Measurements from ENCODE around the gene C5AR1.
"Not testable (repeated sequence)": the region's sequence is repeated elsewhere in the genome, so short reads cannot be mapped to it uniquely, and the experiment has no call there.

C5AR1 gene

GRCh38 chr19:47309608-47310007 is at the start of gene C5AR1:
C5AR1 (plus strand) TSS chr19:47309861; CDS start chr19:47309896, 35 bp downstream.
- Mint-ChIP-seq H3K36me3 (ENCODE audit: low read depth) (no peaks in the 10 kb centered on the region), H3K27ac (no peak within 1 kb of the TSS), H3K4me3 (no peak within 1 kb of the TSS), H3K9me3 (no peaks in the 10 kb centered on the region), H3K27me3 (peaks cover 26% of the 10 kb centered on the region), H3K4me1 (ENCODE audit: low read depth) (peaks cover 5% of the 10 kb centered on the region)

- Mint-ChIP-seq H3K36me3 (ENCODE audit: low read depth) (peaks cover 34% of the 10 kb centered on the region), H3K4me1 (ENCODE audit: low read depth) (peaks cover 24% of the 10 kb centered on the region), H3K27me3 (no peaks in the 10 kb centered on the region), H3K27ac (peak overlapping the region; percentile 9), H3K4me3 (no peak overlapping the region), H3K9me3 (no peaks in the 10 kb centered on the region)
These were observed 49.2 kb upstream of the C5AR1 start for GRCh38 chr19:47260476-47260875.

DNA sequence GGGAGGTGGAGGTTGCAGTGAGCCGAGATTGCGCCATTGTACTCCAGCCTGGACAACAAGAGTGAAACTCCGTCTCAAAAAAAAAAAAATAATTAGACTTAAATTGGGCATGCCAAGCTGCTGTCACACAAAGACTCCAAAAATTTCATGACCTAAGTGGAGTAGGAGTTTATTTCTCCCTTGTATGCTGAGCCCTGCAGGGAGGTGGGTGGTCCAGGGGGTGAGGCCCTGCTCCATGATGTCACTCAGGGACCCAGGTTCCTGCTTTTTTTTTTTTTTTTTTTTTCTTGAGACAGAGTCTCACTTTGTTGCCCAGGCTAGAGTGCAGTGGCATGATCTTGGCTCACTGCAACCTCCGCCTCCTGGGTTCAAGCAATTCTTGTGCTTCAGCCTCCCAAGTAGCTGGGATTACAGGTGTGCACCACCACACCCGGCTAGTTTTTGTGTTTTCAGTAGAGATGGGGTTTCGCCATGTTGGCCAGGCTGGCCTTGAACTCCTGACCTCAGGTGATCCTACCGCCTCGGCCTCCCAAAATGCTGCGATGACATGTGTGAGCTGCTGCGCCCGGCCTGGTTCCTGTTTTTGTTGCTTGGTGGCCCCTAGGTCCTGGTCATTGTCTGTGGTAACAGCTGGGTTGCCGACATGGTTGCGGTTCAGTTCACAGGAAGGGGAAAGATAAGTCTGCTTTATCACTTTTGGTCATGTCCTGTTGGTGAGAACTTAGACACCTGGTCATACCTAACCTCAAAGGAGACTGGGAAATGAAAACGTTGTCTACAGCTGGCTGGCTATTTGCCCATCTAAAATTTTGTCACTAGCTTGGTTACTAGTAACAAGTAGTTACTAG is 47.5 kb upstream of the C5AR1 start:
- not testable (repeated sequence) for H3K27me3 Mint-ChIP-seq, H3K9me3 Mint-ChIP-seq, H3K27ac Mint-ChIP-seq, H3K4me3 Mint-ChIP-seq
- peaks cover 47% of the 10 kb centered on the region for H3K36me3 Mint-ChIP-seq (ENCODE audit: low read depth)
- peaks cover 22% of the 10 kb centered on the region for H3K4me1 Mint-ChIP-seq (ENCODE audit: low read depth)

DNA sequence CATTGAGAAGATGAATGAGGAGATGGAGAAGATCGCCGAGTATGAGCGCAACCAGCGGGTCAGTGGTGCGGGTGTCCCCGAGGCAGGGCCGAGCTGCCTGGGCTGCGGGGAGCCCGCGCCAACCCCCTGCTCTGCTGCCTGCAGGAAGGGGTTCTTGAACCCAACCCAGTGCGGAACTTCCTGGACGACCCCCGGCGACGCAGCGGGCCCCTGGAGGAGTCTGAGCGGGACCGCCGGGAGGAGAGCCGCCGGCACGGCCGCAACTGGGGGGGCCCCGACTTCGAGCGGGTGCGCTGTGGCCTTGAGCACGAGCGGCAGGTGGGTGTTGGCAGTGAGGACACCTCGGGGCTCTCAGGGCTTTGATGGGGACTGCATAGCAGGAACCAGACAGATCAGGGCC is 45.0 kb upstream of the C5AR1 start:
- Mint-ChIP-seq H3K27ac (no peak overlapping the region), H3K27me3 (no peaks in the 10 kb centered on the region), H3K4me1 (ENCODE audit: low read depth) (no peaks in the 10 kb centered on the region), H3K9me3 (no peaks in the 10 kb centered on the region), H3K4me3 (no peak overlapping the region), H3K36me3 (ENCODE audit: low read depth) (peaks cover 48% of the 10 kb centered on the region)

GRCh38 chr19:47266401-47266941 is 43.2 kb upstream of the C5AR1 start:
- H3K9me3 Mint-ChIP-seq: no peaks in the 10 kb centered on the region
- H3K27ac Mint-ChIP-seq: no peak overlapping the region
- H3K4me3 Mint-ChIP-seq: no peak overlapping the region
- H3K4me1 Mint-ChIP-seq (ENCODE audit: low read depth): no peaks in the 10 kb centered on the region
- peaks cover 43% of the 10 kb centered on the region for H3K36me3 Mint-ChIP-seq (ENCODE audit: low read depth)
- no peaks in the 10 kb centered on the region for H3K27me3 Mint-ChIP-seq

- Mint-ChIP-seq H3K36me3 (ENCODE audit: low read depth) (peaks cover 41% of the 10 kb centered on the region), H3K4me3 (no peak overlapping the region), H3K4me1 (ENCODE audit: low read depth) (peaks cover 2% of the 10 kb centered on the region), H3K27ac (peak overlapping the region; percentile 40), H3K9me3 (no peaks in the 10 kb centered on the region), H3K27me3 (no peaks in the 10 kb centered on the region)
These were observed 42.3 kb upstream of the C5AR1 start for GRCh38 chr19:47267350-47267759.

GRCh38 chr19:47268028-47268427 is 41.6 kb upstream of the C5AR1 start:
- H3K27me3 Mint-ChIP-seq: no peaks in the 10 kb centered on the region

DNA sequence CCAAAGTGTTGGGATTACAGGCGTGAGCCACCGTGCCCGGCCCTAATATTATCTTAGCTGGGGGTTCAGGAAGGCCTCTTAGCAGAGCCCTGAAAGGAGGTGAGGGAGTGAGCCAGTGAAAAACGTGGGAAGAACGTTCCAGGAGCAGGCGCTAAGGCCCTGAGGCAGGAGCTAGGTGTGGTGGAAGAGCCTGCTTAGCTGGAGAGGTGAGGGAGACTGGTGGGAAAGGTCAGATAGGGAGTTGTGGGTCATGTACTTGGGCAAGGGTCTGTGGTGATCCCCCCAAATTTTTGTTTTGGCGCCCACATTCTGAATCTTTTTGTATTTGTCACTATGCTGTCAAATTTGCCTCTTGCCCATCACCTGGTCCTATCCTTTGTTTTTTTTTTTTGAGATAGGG is 40.1 kb upstream of the C5AR1 start:
- H3K27me3 Mint-ChIP-seq: no peaks in the 10 kb centered on the region
- H3K4me1 Mint-ChIP-seq (ENCODE audit: low read depth): peaks cover 9% of the 10 kb centered on the region
- H3K27ac Mint-ChIP-seq: no peak overlapping the region
- no peaks in the 10 kb centered on the region for H3K9me3 Mint-ChIP-seq
- peaks cover 33% of the 10 kb centered on the region for H3K36me3 Mint-ChIP-seq (ENCODE audit: low read depth)
- no peak overlapping the region for H3K4me3 Mint-ChIP-seq

More at GRCh38 chr19:47268028-47268427, 41.6 kb upstream of the C5AR1 start:
- H3K4me1 Mint-ChIP-seq (ENCODE audit: low read depth): peaks cover 8% of the 10 kb centered on the region
- no peaks in the 10 kb centered on the region for H3K9me3 Mint-ChIP-seq
- H3K4me3 Mint-ChIP-seq: no peak overlapping the region
- H3K27ac Mint-ChIP-seq: no peak overlapping the region
- peaks cover 39% of the 10 kb centered on the region for H3K36me3 Mint-ChIP-seq (ENCODE audit: low read depth)

- Mint-ChIP-seq H3K4me3 (no peak overlapping the region), H3K27ac (no peak overlapping the region), H3K4me1 (ENCODE audit: low read depth) (peaks cover 12% of the 10 kb centered on the region)
These were observed 39.3 kb upstream of the C5AR1 start for GRCh38 chr19:47270408-47270807.

GRCh38 chr19:47271949-47272348 is 37.7 kb upstream of the C5AR1 start:
- Mint-ChIP-seq H3K27me3 (no peaks in the 10 kb centered on the region), H3K4me3 (peak overlapping the region; percentile 91), H3K4me1 (ENCODE audit: low read depth) (peaks cover 17% of the 10 kb centered on the region), H3K9me3 (no peaks in the 10 kb centered on the region), H3K27ac (no peak overlapping the region), H3K36me3 (ENCODE audit: low read depth) (peaks cover 24% of the 10 kb centered on the region)

More at GRCh38 chr19:47270408-47270807, 39.3 kb upstream of the C5AR1 start:
- Mint-ChIP-seq H3K9me3 (no peaks in the 10 kb centered on the region), H3K36me3 (ENCODE audit: low read depth) (peaks cover 31% of the 10 kb centered on the region), H3K27me3 (no peaks in the 10 kb centered on the region)

DNA sequence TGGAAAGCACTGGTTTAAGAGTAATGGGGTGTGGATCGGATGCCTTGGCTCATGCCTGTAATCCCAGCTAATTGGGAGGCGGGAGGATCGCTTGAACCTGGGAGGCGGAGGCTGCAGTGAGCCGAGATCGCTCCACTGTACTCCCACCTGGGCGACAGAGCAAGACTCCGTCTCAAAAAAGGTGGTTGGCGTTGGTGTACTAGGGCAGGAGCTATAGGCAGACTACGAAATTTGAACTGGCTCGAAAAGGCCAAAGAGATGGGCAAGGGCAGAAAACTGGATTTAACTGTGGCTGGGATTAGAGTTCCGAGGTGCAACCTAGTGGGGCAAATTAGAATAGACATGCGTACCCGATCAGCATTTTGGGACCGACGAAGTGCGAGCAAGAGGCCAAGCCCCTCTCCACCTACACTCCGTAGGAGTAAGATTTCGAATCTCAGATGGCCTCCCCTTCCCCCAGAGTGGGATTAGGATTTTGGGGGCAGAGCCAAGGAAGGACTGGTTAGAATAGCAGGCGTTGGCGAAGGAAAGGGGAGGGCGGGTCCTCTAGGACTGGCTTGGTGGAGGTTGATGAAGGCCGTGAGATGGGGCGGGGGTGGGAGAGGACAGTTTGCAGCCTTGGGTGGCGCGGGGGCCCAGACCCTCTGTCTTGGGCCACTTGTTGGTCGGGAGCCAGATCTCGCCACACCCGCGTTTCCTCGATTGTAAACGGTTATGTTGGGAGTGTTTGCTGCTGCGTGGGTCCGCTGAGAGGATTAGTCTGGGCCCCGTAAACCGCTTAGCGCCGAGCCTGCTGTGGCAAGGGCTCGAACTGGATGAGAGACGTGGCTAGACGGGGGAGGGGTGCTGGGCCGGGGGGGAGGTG is 37.0 kb upstream of the C5AR1 start:
- Mint-ChIP-seq H3K27ac (peak overlapping the region; percentile 84), H3K4me1 (ENCODE audit: low read depth) (peaks cover 17% of the 10 kb centered on the region), H3K4me3 (peak overlapping the region; percentile 91), H3K27me3 (no peaks in the 10 kb centered on the region), H3K36me3 (ENCODE audit: low read depth) (peaks cover 19% of the 10 kb centered on the region), H3K9me3 (no peaks in the 10 kb centered on the region)

DNA sequence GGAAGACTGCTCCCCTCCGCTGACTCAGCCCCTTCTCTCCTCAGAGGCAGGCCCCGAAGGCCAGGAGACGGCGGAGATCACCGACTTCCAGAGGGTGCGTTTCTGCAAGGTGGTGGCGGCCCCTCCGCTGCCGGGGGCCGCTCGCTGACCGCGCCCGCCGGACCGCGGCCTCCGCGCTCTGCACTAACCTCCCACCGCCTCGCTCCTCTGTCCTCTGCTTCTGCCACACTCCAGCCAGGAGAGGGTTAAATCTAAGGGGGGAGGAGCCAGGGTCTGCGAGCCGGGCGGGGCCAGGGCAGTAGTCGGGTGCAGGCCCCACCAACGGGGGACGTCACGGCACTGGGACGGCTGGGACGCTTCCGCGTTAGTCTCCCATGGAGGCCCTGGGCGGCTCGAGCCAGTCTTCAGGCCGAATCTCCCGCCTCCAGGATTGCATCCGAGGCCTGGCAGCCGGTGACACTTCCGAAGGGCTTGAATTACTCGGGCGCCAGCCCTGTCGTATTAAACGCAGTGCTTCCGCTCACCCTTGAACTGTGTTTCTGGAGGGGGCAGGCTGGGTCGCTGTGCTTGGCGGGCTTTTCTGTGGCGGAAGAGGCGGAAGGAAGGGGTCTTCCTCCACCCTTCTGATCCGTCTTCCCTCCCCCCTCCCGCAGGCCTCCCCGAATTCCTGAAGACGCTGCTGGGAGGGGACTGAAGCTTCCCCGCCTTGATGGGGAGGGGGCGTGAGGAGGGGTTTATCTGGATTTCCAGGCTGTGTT is 36.2 kb upstream of the C5AR1 start:
- peak overlapping the region; percentile 99 for H3K27ac Mint-ChIP-seq
- peaks cover 11% of the 10 kb centered on the region for H3K36me3 Mint-ChIP-seq (ENCODE audit: low read depth)
- H3K27me3 Mint-ChIP-seq: no peaks in the 10 kb centered on the region
- H3K4me3 Mint-ChIP-seq: peak overlapping the region; percentile 91
- H3K9me3 Mint-ChIP-seq: no peaks in the 10 kb centered on the region
- peaks cover 17% of the 10 kb centered on the region for H3K4me1 Mint-ChIP-seq (ENCODE audit: low read depth)

DNA sequence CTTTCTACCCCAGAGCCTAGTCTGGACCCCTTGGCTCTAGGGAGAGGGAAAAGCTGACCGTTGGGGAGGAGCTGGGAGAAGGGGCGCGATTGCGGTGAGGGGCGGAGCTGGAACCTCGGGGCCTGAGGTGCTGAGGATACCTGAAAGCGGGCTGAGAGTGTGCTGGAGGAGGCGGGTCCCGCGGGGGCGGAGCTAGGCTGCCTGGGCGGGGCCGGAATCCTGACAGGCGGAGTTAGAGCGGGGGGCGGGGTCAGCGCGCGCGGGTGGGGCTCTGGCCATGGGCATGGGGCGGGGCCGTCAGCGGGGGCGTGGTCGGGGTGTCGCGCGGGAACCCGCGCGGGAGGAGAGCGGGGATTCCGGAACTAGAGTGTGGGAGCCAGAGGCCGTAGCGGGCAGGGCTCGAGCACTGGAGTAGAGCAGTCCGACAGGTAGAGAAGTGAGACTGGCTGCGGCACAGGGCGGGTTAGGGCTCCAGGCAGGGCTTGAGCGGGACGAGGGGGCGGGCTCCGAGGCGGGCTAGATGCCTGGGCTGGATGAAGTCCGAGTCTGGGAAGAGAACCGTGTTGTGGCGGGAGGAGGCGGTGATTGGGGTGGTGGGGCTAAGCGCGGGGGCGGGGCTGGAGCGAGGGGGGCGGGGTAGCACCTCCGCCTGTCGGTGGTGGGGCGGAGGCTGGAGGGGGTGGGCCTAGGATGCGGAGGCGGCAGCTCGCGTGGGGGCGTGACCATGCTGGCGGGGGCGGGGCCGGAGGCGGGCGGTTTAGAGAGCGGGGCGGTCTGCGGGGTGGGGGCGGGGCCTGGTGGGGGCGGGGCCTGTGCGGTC is 35.4 kb upstream of the C5AR1 start, which contains the start of gene INAFM1:
TSS of gene INAFM1 (plus strand) at position 815 of the 820 bp plus-strand sequence. CDS start 35 bp downstream, outside the sequence.
- H3K36me3 Mint-ChIP-seq (ENCODE audit: low read depth): peaks cover 11% of the 10 kb centered on the region
- H3K4me1 Mint-ChIP-seq (ENCODE audit: low read depth): peaks cover 17% of the 10 kb centered on the region
- peak within 1 kb of the TSS; percentile 99 for H3K27ac Mint-ChIP-seq
- H3K4me3 Mint-ChIP-seq: peak within 1 kb of the TSS; percentile 91
- H3K27me3 Mint-ChIP-seq: no peaks in the 10 kb centered on the region
- H3K9me3 Mint-ChIP-seq: no peaks in the 10 kb centered on the region

Measured in stimulated activated naive CD8-positive, alpha-beta T cell treated with anti-CD3 and anti-CD28 coated beads, Interleukin-15, Interleukin-2, amounts not matched to agents 100 ng/mL and 50 ng/mL, for 24 hours (primary cell).